ENCODE data around the gene COMP.
"Not testable (repeated sequence)": the region's sequence is repeated elsewhere in the genome, so short reads cannot be mapped to it uniquely, and the experiment has no call there.

The COMP gene

DNA sequence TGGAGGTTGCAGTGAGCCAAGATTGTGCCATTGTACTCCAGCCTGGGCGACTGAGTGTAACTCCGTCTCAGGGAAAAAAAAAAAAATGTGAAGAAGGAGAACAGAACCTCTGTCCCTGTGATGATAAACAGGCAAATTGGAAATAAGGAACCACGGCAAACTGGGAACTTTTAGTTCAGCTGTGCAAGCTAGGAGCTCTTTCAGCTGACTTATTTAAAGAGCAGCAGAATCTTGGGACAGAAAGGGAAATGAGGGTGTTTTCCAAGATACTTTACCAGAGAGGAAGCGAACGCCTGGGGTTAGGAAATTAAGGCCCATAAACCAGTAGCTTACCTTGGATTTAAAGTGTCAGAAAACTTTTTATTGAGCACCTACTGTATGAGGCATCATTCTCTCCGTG, 37.7 kb upstream of the COMP start:
- TF ChIP-seq EZH2phosphoT487 (conservative IDR thresholded peaks at IDR 0.05; ENCODE audit: low read length), result no peak
- TF ChIP-seq, protein P1, sequence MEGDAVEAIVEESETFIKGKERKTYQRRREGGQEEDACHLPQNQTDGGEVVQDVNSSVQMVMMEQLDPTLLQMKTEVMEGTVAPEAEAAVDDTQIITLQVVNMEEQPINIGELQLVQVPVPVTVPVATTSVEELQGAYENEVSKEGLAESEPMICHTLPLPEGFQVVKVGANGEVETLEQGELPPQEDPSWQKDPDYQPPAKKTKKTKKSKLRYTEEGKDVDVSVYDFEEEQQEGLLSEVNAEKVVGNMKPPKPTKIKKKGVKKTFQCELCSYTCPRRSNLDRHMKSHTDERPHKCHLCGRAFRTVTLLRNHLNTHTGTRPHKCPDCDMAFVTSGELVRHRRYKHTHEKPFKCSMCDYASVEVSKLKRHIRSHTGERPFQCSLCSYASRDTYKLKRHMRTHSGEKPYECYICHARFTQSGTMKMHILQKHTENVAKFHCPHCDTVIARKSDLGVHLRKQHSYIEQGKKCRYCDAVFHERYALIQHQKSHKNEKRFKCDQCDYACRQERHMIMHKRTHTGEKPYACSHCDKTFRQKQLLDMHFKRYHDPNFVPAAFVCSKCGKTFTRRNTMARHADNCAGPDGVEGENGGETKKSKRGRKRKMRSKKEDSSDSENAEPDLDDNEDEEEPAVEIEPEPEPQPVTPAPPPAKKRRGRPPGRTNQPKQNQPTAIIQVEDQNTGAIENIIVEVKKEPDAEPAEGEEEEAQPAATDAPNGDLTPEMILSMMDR (IDR thresholded peaks at IDR 0.05; ENCODE audit: insufficient read depth, low read length, poor library complexity, severe bottlenecking), result no peak
- Histone ChIP-seq H3K27ac (ENCODE audit: low read depth, low read length) (no peak overlapping the region), H3K9me3 (ENCODE audit: insufficient read depth, low read length) (peaks cover 4% of the 10 kb centered on the region; the same call in 1 of the 2 replicates), H3K79me2 (ENCODE audit: insufficient read depth, low read length) (peaks cover 15% of the 10 kb centered on the region), H3K4me2 (ENCODE audit: low read depth, low read length, poor library complexity, severe bottlenecking) (no peak overlapping the region), H3F3A (ENCODE audit: insufficient read depth) (no peaks in the 10 kb centered on the region), H3K36me3 (ENCODE audit: low read length) (no peaks in the 10 kb centered on the region), H3K27me3 (ENCODE audit: low read length) (0 out of 2 replicates have a peak, but pooled peaks cover 3% of the 10 kb centered on the region), H3K4me3 (ENCODE audit: insufficient read depth, low read length, poor library complexity, severe bottlenecking) (no peak overlapping the region), H3K9ac (ENCODE audit: low read length) (no peak overlapping the region), H3K9me2 (replicated peaks; ENCODE audit: insufficient read depth, low read length) (no peaks in the 10 kb centered on the region), H4K20me1 (ENCODE audit: low read depth, low read length) (peaks cover 10% of the 10 kb centered on the region; the same call in 1 of the 2 replicates), H2AFZ (ENCODE audit: low read depth, low read length, severe bottlenecking) (no peak overlapping the region)

DNA sequence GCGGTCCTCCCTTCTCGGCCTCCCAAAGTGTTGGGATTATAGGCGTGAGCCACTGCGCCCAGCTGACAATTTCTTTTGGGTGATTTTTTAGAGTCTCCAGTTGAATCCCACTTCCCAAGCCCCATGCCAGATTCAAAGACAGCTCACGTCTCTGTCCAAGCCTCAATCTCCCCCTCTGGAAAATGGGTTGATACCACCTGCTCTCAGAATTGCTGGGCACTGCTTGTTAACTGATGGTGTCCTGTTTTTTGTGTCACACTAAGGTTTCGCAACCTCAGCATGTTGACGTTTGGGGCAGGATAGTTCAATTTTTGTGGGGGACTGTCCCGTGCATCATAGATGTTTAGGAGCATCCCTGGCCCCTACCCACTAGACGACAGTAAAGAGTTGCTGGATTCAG, 26.5 kb upstream of the COMP start:
- no peaks in the 10 kb centered on the region for H3F3A ChIP-seq (ENCODE audit: insufficient read depth)
- no peak for TF ChIP-seq EZH2phosphoT487 (conservative IDR thresholded peaks at IDR 0.05; ENCODE audit: low read length)
- TF ChIP-seq, protein P1 (IDR thresholded peaks at IDR 0.05; ENCODE audit: insufficient read depth, low read length, poor library complexity, severe bottlenecking), result no peak
- H3K4me3 ChIP-seq (ENCODE audit: insufficient read depth, low read length, poor library complexity, severe bottlenecking), result no peak overlapping the region
- H3K9me3 ChIP-seq (ENCODE audit: insufficient read depth, low read length), result no peaks in the 10 kb centered on the region
- H3K4me2 ChIP-seq (ENCODE audit: low read depth, low read length, poor library complexity, severe bottlenecking), result no peak overlapping the region
- no peaks in the 10 kb centered on the region for H4K20me1 ChIP-seq (ENCODE audit: low read depth, low read length)
- no peaks in the 10 kb centered on the region for H3K27me3 ChIP-seq (ENCODE audit: low read length)
- H3K9me2 ChIP-seq (replicated peaks; ENCODE audit: insufficient read depth, low read length), result no peaks in the 10 kb centered on the region
- H3K79me2 ChIP-seq (ENCODE audit: insufficient read depth, low read length), result no peaks in the 10 kb centered on the region
- H3K27ac ChIP-seq (ENCODE audit: low read depth, low read length), result no peak overlapping the region
- no peaks in the 10 kb centered on the region for H3K36me3 ChIP-seq (ENCODE audit: low read length)
- no peak overlapping the region for H3K9ac ChIP-seq (ENCODE audit: low read length)
- H2AFZ ChIP-seq (ENCODE audit: low read depth, low read length, severe bottlenecking), result no peak overlapping the region

DNA sequence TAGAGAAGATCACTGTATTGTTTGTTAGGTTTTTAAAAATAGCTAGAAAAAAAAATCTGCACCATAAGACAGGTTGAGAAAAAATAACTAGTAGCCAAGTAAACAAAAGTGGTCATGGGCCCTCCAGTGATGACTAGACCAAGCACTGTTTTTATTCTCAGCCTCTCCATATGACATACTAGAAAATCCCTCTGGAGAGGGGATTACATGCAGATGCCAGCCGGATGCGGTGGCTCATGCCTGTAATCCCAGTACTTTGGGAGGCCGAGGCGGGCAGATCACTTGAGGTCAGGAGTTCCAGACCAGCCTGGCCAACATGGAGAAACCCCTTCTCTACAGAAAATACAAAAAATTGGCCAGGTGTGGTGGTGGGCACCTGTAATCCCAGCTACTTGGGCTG, 25.5 kb upstream of the COMP start:
- not testable (repeated sequence) for H3K36me3 ChIP-seq (ENCODE audit: low read length); H4K20me1 ChIP-seq (ENCODE audit: low read depth, low read length); H2AFZ ChIP-seq (ENCODE audit: low read depth, low read length, severe bottlenecking); H3K9me3 ChIP-seq (ENCODE audit: insufficient read depth, low read length); H3K27me3 ChIP-seq (ENCODE audit: low read length); H3K4me3 ChIP-seq (ENCODE audit: insufficient read depth, low read length, poor library complexity, severe bottlenecking); H3F3A ChIP-seq (ENCODE audit: insufficient read depth); H3K9me2 ChIP-seq (replicated peaks; ENCODE audit: insufficient read depth, low read length); H3K4me2 ChIP-seq (ENCODE audit: low read depth, low read length, poor library complexity, severe bottlenecking); H3K27ac ChIP-seq (ENCODE audit: low read depth, low read length); H3K9ac ChIP-seq (ENCODE audit: low read length); H3K79me2 ChIP-seq (ENCODE audit: insufficient read depth, low read length)

DNA sequence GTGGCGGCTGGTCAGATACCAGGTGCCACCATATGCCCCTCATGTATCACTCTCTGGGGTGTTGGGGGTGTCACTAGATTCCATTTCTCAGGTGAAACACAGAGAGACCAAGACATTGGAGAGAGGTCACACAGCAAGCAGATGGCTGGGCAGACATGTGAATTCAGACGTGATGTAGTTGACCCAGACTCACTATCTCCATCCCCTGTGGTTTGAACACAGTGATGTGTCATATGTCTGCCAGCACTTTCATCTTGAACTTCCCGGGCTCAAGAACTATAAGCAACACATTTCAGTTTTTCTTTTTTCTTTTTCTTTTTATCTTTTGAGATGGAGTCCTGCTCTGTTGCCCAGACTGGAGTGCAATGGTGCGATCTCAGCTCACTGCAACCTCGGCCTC, 24.6 kb upstream of the COMP start:
- H3K79me2 ChIP-seq (ENCODE audit: insufficient read depth, low read length), result no peaks in the 10 kb centered on the region

More for the DNA sequence above, 24.6 kb upstream of the COMP start:
- H3K36me3 ChIP-seq (ENCODE audit: low read length), result no peaks in the 10 kb centered on the region
- no peak overlapping the region for H2AFZ ChIP-seq (ENCODE audit: low read depth, low read length, severe bottlenecking)
- H4K20me1 ChIP-seq (ENCODE audit: low read depth, low read length), result no peaks in the 10 kb centered on the region
- H3K4me2 ChIP-seq (ENCODE audit: low read depth, low read length, poor library complexity, severe bottlenecking), result no peak overlapping the region
- H3K27me3 ChIP-seq (ENCODE audit: low read length), result no peaks in the 10 kb centered on the region
- no peaks in the 10 kb centered on the region for H3K9me2 ChIP-seq (replicated peaks; ENCODE audit: insufficient read depth, low read length)
- H3K27ac ChIP-seq (ENCODE audit: low read depth, low read length), result no peak overlapping the region
- no peaks in the 10 kb centered on the region for H3K9me3 ChIP-seq (ENCODE audit: insufficient read depth, low read length)
- no peak overlapping the region for H3K9ac ChIP-seq (ENCODE audit: low read length)
- no peak for TF ChIP-seq EZH2phosphoT487 (conservative IDR thresholded peaks at IDR 0.05; ENCODE audit: low read length)
- TF ChIP-seq, protein P1 (IDR thresholded peaks at IDR 0.05; ENCODE audit: insufficient read depth, low read length, poor library complexity, severe bottlenecking), result no peak
- no peak overlapping the region for H3K4me3 ChIP-seq (ENCODE audit: insufficient read depth, low read length, poor library complexity, severe bottlenecking)
- H3F3A ChIP-seq (ENCODE audit: insufficient read depth), result no peaks in the 10 kb centered on the region
